ENCODE measurements around the gene SCG2. TPM values are rescaled to one million over a fixed set of nuclear protein-coding genes. Genes with fewer than 3 reads are reported as not detected.
A peak's percentile ranks its signal among the peaks of the same experiment; 100 is the strongest.
"Not testable (repeated sequence)": the region's sequence is repeated elsewhere in the genome, so short reads cannot be mapped to it uniquely, and the experiment has no call there.

The SCG2 gene
- polyA plus RNA-seq, 1 donor from 2014 or later, result not detected

- no peaks in the 10 kb centered on the region for H3K36me3 Mint-ChIP-seq
- H3K27ac Mint-ChIP-seq, result no peak overlapping the region
- no peaks in the 10 kb centered on the region for H3K27me3 Mint-ChIP-seq
- H3K4me3 Mint-ChIP-seq, result no peak overlapping the region
- H3K9me3 Mint-ChIP-seq, result no peaks in the 10 kb centered on the region
- peaks cover 0 to 3% (median 0%) of the 10 kb centered on the region in 3 donors for H3K4me1 Mint-ChIP-seq
Observed at GRCh38 chr2:223598994-223599639, 3.0 kb downstream of the SCG2 start.

- Mint-ChIP-seq H3K27ac (no peak overlapping the region), H3K36me3 (no peaks in the 10 kb centered on the region), H3K9me3 (peaks cover 0 to 5% (median 2%) of the 10 kb centered on the region in 3 donors), H3K4me1 (peaks cover 0 to 2% (median 0%) of the 10 kb centered on the region in 3 donors), H3K4me3 (no peak overlapping the region), H3K27me3 (no peaks in the 10 kb centered on the region)
Observed at GRCh38 chr2:223597076-223597475, 5.1 kb downstream of the SCG2 start.

GRCh38 chr2:223596208-223596607 lies 6.0 kb downstream of the SCG2 start:
- Mint-ChIP-seq H3K4me1 (no peaks in the 10 kb centered on the region), H3K4me3 (no peak overlapping the region), H3K36me3 (no peaks in the 10 kb centered on the region), H3K9me3 (peaks cover 0 to 5% (median 2%) of the 10 kb centered on the region in 3 donors), H3K27me3 (no peaks in the 10 kb centered on the region), H3K27ac (no peak overlapping the region)

- Mint-ChIP-seq H3K27ac (no peak overlapping the region), H3K9me3 (peaks cover 0 to 5% (median 2%) of the 10 kb centered on the region in 3 donors), H3K4me3 (no peak overlapping the region), H3K36me3 (no peaks in the 10 kb centered on the region), H3K27me3 (no peaks in the 10 kb centered on the region), H3K4me1 (no peaks in the 10 kb centered on the region)
Observed at GRCh38 chr2:223594831-223595230, 7.3 kb downstream of the SCG2 start.

GRCh38 chr2:223594259-223594658 lies 7.9 kb downstream of the SCG2 start:
- H3K27ac Mint-ChIP-seq, result no peak overlapping the region
- no peaks in the 10 kb centered on the region for H3K36me3 Mint-ChIP-seq
- H3K9me3 Mint-ChIP-seq, result peaks cover 0 to 5% (median 2%) of the 10 kb centered on the region in 3 donors
- no peak overlapping the region for H3K4me3 Mint-ChIP-seq
- no peaks in the 10 kb centered on the region for H3K27me3 Mint-ChIP-seq
- no peaks in the 10 kb centered on the region for H3K4me1 Mint-ChIP-seq

GRCh38 chr2:223592689-223593088 lies 9.5 kb downstream of the SCG2 start:
- not testable (repeated sequence) for H3K4me1 Mint-ChIP-seq, H3K9me3 Mint-ChIP-seq, H3K27me3 Mint-ChIP-seq, H3K27ac Mint-ChIP-seq, H3K36me3 Mint-ChIP-seq, H3K4me3 Mint-ChIP-seq

- H3K4me1 Mint-ChIP-seq, result no peaks in the 10 kb centered on the region
- H3K36me3 Mint-ChIP-seq, result no peaks in the 10 kb centered on the region
- peaks cover 0 to 5% (median 2%) of the 10 kb centered on the region in 3 donors for H3K9me3 Mint-ChIP-seq
- no peak overlapping the region for H3K27ac Mint-ChIP-seq
- no peaks in the 10 kb centered on the region for H3K27me3 Mint-ChIP-seq
- no peak overlapping the region for H3K4me3 Mint-ChIP-seq
Observed at GRCh38 chr2:223591596-223591995, 10.6 kb downstream of the SCG2 start.

- no peaks in the 10 kb centered on the region for H3K36me3 Mint-ChIP-seq
- no peak overlapping the region for H3K4me3 Mint-ChIP-seq
- no peak overlapping the region for H3K27ac Mint-ChIP-seq
- H3K9me3 Mint-ChIP-seq, result peaks cover 0 to 5% (median 2%) of the 10 kb centered on the region in 3 donors
- no peaks in the 10 kb centered on the region for H3K27me3 Mint-ChIP-seq
- H3K4me1 Mint-ChIP-seq, result no peaks in the 10 kb centered on the region
Observed at GRCh38 chr2:223590964-223591363, 11.2 kb downstream of the SCG2 start.

GRCh38 chr2:223589901-223590300 lies 12.3 kb downstream of the SCG2 start:
- Mint-ChIP-seq H3K9me3 (peaks cover 0 to 5% (median 2%) of the 10 kb centered on the region in 3 donors), H3K4me1 (no peaks in the 10 kb centered on the region), H3K27me3 (no peaks in the 10 kb centered on the region), H3K27ac (no peak overlapping the region), H3K36me3 (no peaks in the 10 kb centered on the region), H3K4me3 (no peak overlapping the region)

- Mint-ChIP-seq H3K9me3 (peaks cover 0 to 5% (median 2%) of the 10 kb centered on the region in 3 donors), H3K27me3 (peaks cover 2% of the 10 kb centered on the region), H3K4me3 (no peak overlapping the region)
Observed at GRCh38 chr2:223588251-223588650, 13.9 kb downstream of the SCG2 start.

GRCh38 chr2:223587301-223587700 lies 14.9 kb downstream of the SCG2 start:
- no peaks in the 10 kb centered on the region for H3K36me3 Mint-ChIP-seq
- H3K4me3 Mint-ChIP-seq, result no peak overlapping the region
- H3K27ac Mint-ChIP-seq, result no peak overlapping the region
- no peaks in the 10 kb centered on the region for H3K4me1 Mint-ChIP-seq
- H3K9me3 Mint-ChIP-seq, result no peaks in the 10 kb centered on the region
- H3K27me3 Mint-ChIP-seq, result peaks cover 2% of the 10 kb centered on the region

More at GRCh38 chr2:223588251-223588650, 13.9 kb downstream of the SCG2 start:
- H3K4me1 Mint-ChIP-seq, result no peaks in the 10 kb centered on the region
- H3K36me3 Mint-ChIP-seq, result no peaks in the 10 kb centered on the region
- no peak overlapping the region for H3K27ac Mint-ChIP-seq

- peaks cover 2% of the 10 kb centered on the region for H3K27me3 Mint-ChIP-seq
Observed at GRCh38 chr2:223586261-223586660, 15.9 kb downstream of the SCG2 start.

GRCh38 chr2:223585666-223586065 lies 16.5 kb downstream of the SCG2 start:
- Mint-ChIP-seq H3K4me1 (peaks cover 0 to 1% (median 0%) of the 10 kb centered on the region in 3 donors), H3K27ac (peak overlapping the region in 1 of 3 donors; percentile 50), H3K36me3 (no peaks in the 10 kb centered on the region), H3K9me3 (no peaks in the 10 kb centered on the region), H3K4me3 (no peak overlapping the region), H3K27me3 (peaks cover 2% of the 10 kb centered on the region)

More at GRCh38 chr2:223586261-223586660, 15.9 kb downstream of the SCG2 start:
- Mint-ChIP-seq H3K9me3 (no peaks in the 10 kb centered on the region), H3K4me1 (no peaks in the 10 kb centered on the region), H3K36me3 (no peaks in the 10 kb centered on the region), H3K27ac (no peak overlapping the region), H3K4me3 (no peak overlapping the region)

GRCh38 chr2:223582001-223582400 lies 20.2 kb downstream of the SCG2 start:
- Mint-ChIP-seq H3K9me3 (no peaks in the 10 kb centered on the region), H3K36me3 (no peaks in the 10 kb centered on the region), H3K4me3 (no peak overlapping the region), H3K27ac (no peak overlapping the region), H3K27me3 (peaks cover 2% of the 10 kb centered on the region), H3K4me1 (peaks cover 0 to 3% (median 1%) of the 10 kb centered on the region in 3 donors)

GRCh38 chr2:223580951-223581350 lies 21.2 kb downstream of the SCG2 start:
- Mint-ChIP-seq H3K4me1 (peaks cover 0 to 3% (median 1%) of the 10 kb centered on the region in 3 donors), H3K27me3 (peaks cover 2% of the 10 kb centered on the region), H3K9me3 (no peaks in the 10 kb centered on the region), H3K4me3 (no peak overlapping the region), H3K27ac (no peak overlapping the region), H3K36me3 (no peaks in the 10 kb centered on the region)

- Mint-ChIP-seq H3K4me3 (no peak overlapping the region), H3K4me1 (peaks cover 0 to 3% (median 1%) of the 10 kb centered on the region in 3 donors), H3K27me3 (no peaks in the 10 kb centered on the region), H3K9me3 (no peaks in the 10 kb centered on the region), H3K27ac (no peak overlapping the region), H3K36me3 (no peaks in the 10 kb centered on the region)
Observed at GRCh38 chr2:223578846-223579245, 23.3 kb downstream of the SCG2 start.
